Caco-2 (cell line): Measurements from ENCODE around the gene HOXA11. TPM values are rescaled to one million over a fixed set of nuclear protein-coding genes. Genes with fewer than 3 reads are reported as not detected.

ENCODE experiments used
- BruUV-seq: library from RNA; stranded (reverse); fragments of 400-500 nt; replicated peaks from 2 replicates; lab custom pipeline; 2021; lab: Mats Ljungman, UMichigan
- CTCF ChIA-PET: fragments of 300-600 bp; sonication (Branson Sonifier 250); formaldehyde crosslinking; loops from one replicate; lab custom pipeline; 2022; ENCODE audit warnings: antibody characterized with exemption; lab: Charles Lee
- POLR2A ChIA-PET: fragments of 300-600 bp; sonication (Branson Sonifier 250); formaldehyde crosslinking; loops from one replicate; lab custom pipeline; 2022; ENCODE audit warnings: antibody characterized with exemption; lab: Charles Lee
- DNase-seq, 2 experiments: peaks; one replicate each; pipeline versions ENCODE4 v3.0.0 to v3.0.0-alpha.2; 2020 to 2022
- H3K27me3 ChIP-seq: replicated peaks from 2 replicates; pipeline ENCODE4 v1.6.0; 2011; ENCODE audit warnings: low read length; ENCODE audit not compliant: control insufficient read depth, insufficient read depth
- H3K36me3 ChIP-seq: 2 replicates; pipeline ENCODE4 v1.5.1; 2011; ENCODE audit warnings: low read length; ENCODE audit not compliant: control insufficient read depth, insufficient read depth
- H3K4me1 ChIP-seq: fragments of 250-450 bp; sonication (Bioruptor Pico); 2 replicates; pipeline ENCODE4 v1.5.1; 2020; ENCODE audit warnings: mild to moderate bottlenecking
- H3K4me3 ChIP-seq: 2 replicates; pipeline ENCODE4 v1.5.1; 2011; ENCODE audit warnings: low read depth, mild to moderate bottlenecking, control low read depth, low read length
- H3K9me3 ChIP-seq: fragments of 250-450 bp; sonication (Bioruptor Pico); 2 replicates; pipeline ENCODE4 v1.5.1; 2020; ENCODE audit warnings: mild to moderate bottlenecking, moderate library complexity
- H3K27ac Mint-ChIP-seq: one replicate; pipeline ENCODE4 v1.8.0; 2022; ENCODE audit warnings: mixed read lengths; ENCODE audit not compliant: unreplicated experiment
- H3K27me3 Mint-ChIP-seq: one replicate; pipeline ENCODE4 v1.8.0; 2022; ENCODE audit warnings: mixed read lengths; ENCODE audit not compliant: insufficient read depth, unreplicated experiment
- H3K36me3 Mint-ChIP-seq: one replicate; pipeline ENCODE4 v1.8.0; 2022; ENCODE audit warnings: mild to moderate bottlenecking, mixed read lengths; ENCODE audit not compliant: insufficient read depth, unreplicated experiment
- H3K4me1 Mint-ChIP-seq: one replicate; pipeline ENCODE4 v1.8.0; 2022; ENCODE audit warnings: low read depth, mixed read lengths; ENCODE audit not compliant: unreplicated experiment
- H3K4me3 Mint-ChIP-seq: one replicate; pipeline ENCODE4 v1.8.0; 2022; ENCODE audit warnings: mild to moderate bottlenecking, moderate library complexity, mixed read lengths; ENCODE audit not compliant: unreplicated experiment
- H3K9me3 Mint-ChIP-seq: one replicate; pipeline ENCODE4 v1.8.0; 2022; ENCODE audit warnings: mixed read lengths; ENCODE audit not compliant: unreplicated experiment
- intact Hi-C: fragments of 100-400 bp; cut with micrococcal nuclease; formaldehyde crosslinking; loops from one replicate; pipeline ENCODE4 v1.10.0; 2022; ENCODE audit not compliant: unreplicated experiment
- total RNA-seq: library from RNA; stranded (reverse); gene quantifications from 2 replicates; pipeline ENCODE4 v1.2.3, GENCODE V29; 2022
- TF ChIP-seq, protein P1 (sequence below), 2 experiments: fragments of 200-600 bp in 1 of 2; IDR thresholded peaks; 1 replicate in 1 of 2; 2 replicates in 1 of 2; pipeline versions ENCODE4 v1.5.1 to v1.8.0; 2011 to 2022; ENCODE audit warnings: antibody characterized with exemption in 1 of 2, control low read depth in 1 of 2, inconsistent platforms in 1 of 2, low read depth in 1 of 2, low read length in 1 of 2, mild to moderate bottlenecking in 1 of 2, moderate library complexity in 1 of 2; ENCODE audit not compliant: insufficient read depth in 1 of 2, severe bottlenecking in 1 of 2, unreplicated experiment in 1 of 2

HOXA11 gene
- total RNA-seq, 1 experiment from 2014 or later = 0.73 TPM

- BruUV-seq = no TSS peak
Observed at GRCh38 chr7:27215356-27215755, 30.3 kb upstream of the HOXA11 start.

GRCh38 chr7:27214239-27214950 lies 29.4 kb upstream of the HOXA11 start:
- no peak overlapping the region for H3K4me3 Mint-ChIP-seq
- no TSS peak for BruUV-seq
- H3K36me3 Mint-ChIP-seq = no peaks in the 10 kb centered on the region
- no peaks in the 10 kb centered on the region for H3K36me3 ChIP-seq
- no peak overlapping the region for H3K4me3 ChIP-seq
- ChIA-PET POLR2A (no interaction called here), CTCF (no interaction called here)
- H3K9me3 ChIP-seq = no peaks in the 10 kb centered on the region
- H3K27ac Mint-ChIP-seq = no peak overlapping the region
- intact Hi-C loops = no loop called here
- H3K4me1 Mint-ChIP-seq = peaks cover 23% of the 10 kb centered on the region
- H3K9me3 Mint-ChIP-seq = no peaks in the 10 kb centered on the region
- peaks cover 22% of the 10 kb centered on the region for H3K4me1 ChIP-seq
- H3K27me3 ChIP-seq = no peaks in the 10 kb centered on the region
- no peak for DNase-seq
- no peaks in the 10 kb centered on the region for H3K27me3 Mint-ChIP-seq
- TF ChIP-seq, protein P1, sequence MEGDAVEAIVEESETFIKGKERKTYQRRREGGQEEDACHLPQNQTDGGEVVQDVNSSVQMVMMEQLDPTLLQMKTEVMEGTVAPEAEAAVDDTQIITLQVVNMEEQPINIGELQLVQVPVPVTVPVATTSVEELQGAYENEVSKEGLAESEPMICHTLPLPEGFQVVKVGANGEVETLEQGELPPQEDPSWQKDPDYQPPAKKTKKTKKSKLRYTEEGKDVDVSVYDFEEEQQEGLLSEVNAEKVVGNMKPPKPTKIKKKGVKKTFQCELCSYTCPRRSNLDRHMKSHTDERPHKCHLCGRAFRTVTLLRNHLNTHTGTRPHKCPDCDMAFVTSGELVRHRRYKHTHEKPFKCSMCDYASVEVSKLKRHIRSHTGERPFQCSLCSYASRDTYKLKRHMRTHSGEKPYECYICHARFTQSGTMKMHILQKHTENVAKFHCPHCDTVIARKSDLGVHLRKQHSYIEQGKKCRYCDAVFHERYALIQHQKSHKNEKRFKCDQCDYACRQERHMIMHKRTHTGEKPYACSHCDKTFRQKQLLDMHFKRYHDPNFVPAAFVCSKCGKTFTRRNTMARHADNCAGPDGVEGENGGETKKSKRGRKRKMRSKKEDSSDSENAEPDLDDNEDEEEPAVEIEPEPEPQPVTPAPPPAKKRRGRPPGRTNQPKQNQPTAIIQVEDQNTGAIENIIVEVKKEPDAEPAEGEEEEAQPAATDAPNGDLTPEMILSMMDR (IDR thresholded peaks at IDR 0.05; ENCODE audit: insufficient read depth in 1 of 2, low read depth in 1 of 2, low read length in 1 of 2, severe bottlenecking in 1 of 2, unreplicated experiment in 1 of 2) = no peak

More at GRCh38 chr7:27215356-27215755, 30.3 kb upstream of the HOXA11 start:
- H3K36me3 Mint-ChIP-seq = no peaks in the 10 kb centered on the region
- no peak overlapping the region for H3K4me3 Mint-ChIP-seq
- intact Hi-C loops = no loop called here
- Histone ChIP-seq H3K4me1 (peaks cover 16% of the 10 kb centered on the region), H3K9me3 (no peaks in the 10 kb centered on the region), H3K27me3 (no peaks in the 10 kb centered on the region), H3K4me3 (no peak overlapping the region), H3K36me3 (no peaks in the 10 kb centered on the region)
- no peak overlapping the region for H3K27ac Mint-ChIP-seq
- DNase-seq = no peak
- POLR2A ChIA-PET = no interaction called here
- H3K4me1 Mint-ChIP-seq = peaks cover 21% of the 10 kb centered on the region
- H3K27me3 Mint-ChIP-seq = no peaks in the 10 kb centered on the region
- TF ChIP-seq, protein P1 (IDR thresholded peaks at IDR 0.05; ENCODE audit: insufficient read depth in 1 of 2, low read depth in 1 of 2, low read length in 1 of 2, severe bottlenecking in 1 of 2, unreplicated experiment in 1 of 2) = no peak
- CTCF ChIA-PET = no interaction called here
- no peaks in the 10 kb centered on the region for H3K9me3 Mint-ChIP-seq

- H3K9me3 Mint-ChIP-seq = no peaks in the 10 kb centered on the region
- H3K27me3 Mint-ChIP-seq = no peaks in the 10 kb centered on the region
- Histone ChIP-seq H3K27me3 (no peaks in the 10 kb centered on the region), H3K9me3 (no peaks in the 10 kb centered on the region), H3K4me1 (peaks cover 22% of the 10 kb centered on the region), H3K4me3 (no peak overlapping the region), H3K36me3 (no peaks in the 10 kb centered on the region)
- TF ChIP-seq, protein P1 (IDR thresholded peaks at IDR 0.05; ENCODE audit: insufficient read depth in 1 of 2, low read depth in 1 of 2, low read length in 1 of 2, severe bottlenecking in 1 of 2, unreplicated experiment in 1 of 2) = no peak
- ChIA-PET CTCF (no interaction called here), POLR2A (no interaction called here)
- no TSS peak for BruUV-seq
- DNase-seq = no peak
- H3K36me3 Mint-ChIP-seq = no peaks in the 10 kb centered on the region
- peaks cover 24% of the 10 kb centered on the region for H3K4me1 Mint-ChIP-seq
- H3K4me3 Mint-ChIP-seq = no peak overlapping the region
- intact Hi-C loops = no loop called here
- no peak overlapping the region for H3K27ac Mint-ChIP-seq
Observed at GRCh38 chr7:27213433-27214238, 28.6 kb upstream of the HOXA11 start.
